Neural progenitor cell (in vitro differentiated cells): ENCODE data around the gene AKR7A3. TPM values are rescaled to one million over a fixed set of nuclear protein-coding genes. Genes with fewer than 3 reads are reported as not detected.

Source experiments
- DNase-seq: peaks from one replicate; pipeline ENCODE4 v3.0.0-alpha.2; 2016; ENCODE audit warnings: low spot score
- H2AFZ ChIP-seq: fragments of 200-600 bp; sonication (generic); replicated peaks from 2 replicates; pipeline ENCODE4 v1.6.1; 2016; ENCODE audit warnings: antibody characterized with exemption
- H3F3A ChIP-seq: fragments of 200-600 bp; sonication (generic); 2 replicates; pipeline ENCODE4 v1.6.1; 2016; ENCODE audit warnings: antibody characterized with exemption, low read depth
- H3K27ac ChIP-seq: fragments of 200-600 bp; sonication (generic); 2 replicates; pipeline ENCODE4 v1.5.1; 2016; ENCODE audit warnings: mild to moderate bottlenecking
- H3K27me3 ChIP-seq: fragments of 200-600 bp; sonication (generic); 2 replicates; pipeline ENCODE4 v1.6.1; 2016; ENCODE audit warnings: mild to moderate bottlenecking, moderate library complexity
- H3K36me3 ChIP-seq: fragments of 200-600 bp; sonication (generic); 2 replicates; pipeline ENCODE4 v1.5.1; 2016
- H3K4me1 ChIP-seq: fragments of 200-600 bp; sonication (generic); 2 replicates; pipeline ENCODE4 v1.6.1; 2016; ENCODE audit warnings: mixed run types
- H3K4me2 ChIP-seq: fragments of 200-600 bp; sonication (generic); 2 replicates; pipeline ENCODE4 v1.6.1; 2016
- H3K4me3 ChIP-seq: fragments of 200-600 bp; sonication (generic); 2 replicates; pipeline ENCODE4 v1.5.1; 2016
- H3K79me2 ChIP-seq: fragments of 200-600 bp; sonication (generic); 2 replicates; pipeline ENCODE4 v1.6.1; 2016; ENCODE audit warnings: low read depth
- H3K9ac ChIP-seq: fragments of 200-600 bp; sonication (generic); 2 replicates; pipeline ENCODE4 v1.6.1; 2016
- H3K9me3 ChIP-seq: fragments of 200-600 bp; sonication (generic); 2 replicates; pipeline ENCODE4 v1.5.1; 2016; ENCODE audit warnings: low read depth
- H4K20me1 ChIP-seq: fragments of 200-600 bp; sonication (generic); 2 replicates; pipeline ENCODE4 v1.6.1; 2016; ENCODE audit warnings: low read depth
- H3K27ac Mint-ChIP-seq: 3 replicates; pipeline ENCODE4 v1.8.0; 2021; ENCODE audit warnings: mixed read lengths
- H3K27me3 Mint-ChIP-seq: 2 replicates; pipeline ENCODE4 v1.8.0; 2022; ENCODE audit warnings: low read depth, mild to moderate bottlenecking, inconsistent platforms, moderate library complexity, mixed read lengths; ENCODE audit not compliant: insufficient read depth
- H3K36me3 Mint-ChIP-seq: 3 replicates; pipeline ENCODE4 v1.8.0; 2021; ENCODE audit warnings: mixed read lengths
- H3K4me1 Mint-ChIP-seq: 3 replicates; pipeline ENCODE4 v1.8.0; 2021; ENCODE audit warnings: mixed read lengths
- H3K4me3 Mint-ChIP-seq: 3 replicates; pipeline ENCODE4 v1.8.0; 2021; ENCODE audit warnings: mild to moderate bottlenecking, moderate library complexity, mixed read lengths
- H3K9me3 Mint-ChIP-seq: 3 replicates; pipeline ENCODE4 v1.8.0; 2020; ENCODE audit warnings: mixed read lengths
- EZH2 ChIP-seq: fragments of 200-600 bp; sonication (generic); IDR thresholded peaks from 2 replicates; pipeline ENCODE4 v1.6.1; 2017; ENCODE audit warnings: antibody characterized with exemption, mild to moderate bottlenecking, moderate library complexity
- EZH2phosphoT487 ChIP-seq: fragments of 200-600 bp; sonication (generic); IDR thresholded peaks from 2 replicates; pipeline ENCODE4 v1.6.1; 2017; ENCODE audit warnings: antibody characterized with exemption
- total RNA-seq: library from RNA; depleted of rRNA; stranded (reverse); fragments of >200 nt; gene quantifications from 2 replicates; pipeline ENCODE4 v1.2.3, GENCODE V29; 2015; ENCODE audit warnings: low replicate concordance
- TF ChIP-seq, protein P1 (sequence below): fragments of 200-600 bp; sonication (generic); IDR thresholded peaks from 2 replicates; pipeline ENCODE4 v1.5.1; 2017; ENCODE audit warnings: antibody characterized with exemption, mild to moderate bottlenecking

Gene AKR7A3
- total RNA-seq, 1 donor from 2014 or later = not detected

DNA sequence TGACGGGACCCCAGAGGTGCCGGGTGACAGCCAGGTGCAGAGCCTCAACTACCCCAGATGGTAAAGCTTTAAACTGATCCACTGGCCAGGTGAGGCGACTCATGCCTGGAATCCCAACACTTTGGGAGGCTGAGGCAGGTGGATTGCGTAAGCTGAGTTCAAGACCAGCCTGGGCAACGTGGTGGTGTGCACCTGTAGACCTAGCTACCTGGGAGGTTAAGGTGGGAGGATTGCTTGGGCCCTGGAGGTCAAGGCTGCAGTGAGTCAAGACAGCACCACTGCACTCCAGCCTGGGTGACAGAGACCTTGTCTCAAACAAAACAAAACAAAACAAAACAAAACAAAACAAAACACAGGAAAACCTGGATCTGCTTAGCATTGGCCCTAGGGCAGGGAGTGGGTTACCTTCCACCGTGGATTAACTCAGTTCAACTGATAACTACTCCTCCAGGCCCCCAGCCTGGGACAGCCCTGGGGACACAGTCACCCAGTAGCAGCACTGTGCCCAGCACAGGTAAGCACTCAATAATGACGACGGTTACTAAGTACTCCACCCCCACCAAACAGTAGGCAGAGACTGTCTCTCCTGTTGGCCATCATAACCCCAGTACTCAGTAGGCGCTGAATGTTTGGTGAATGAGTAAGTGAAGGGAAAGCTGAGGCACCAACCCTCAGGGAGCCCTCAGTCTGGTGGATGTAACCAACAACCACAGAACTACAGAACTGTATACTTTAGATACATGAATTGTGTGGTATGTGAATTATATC, 45.2 kb upstream of the AKR7A3 start:
- Mint-ChIP-seq H3K27me3 (peaks cover 2% of the 10 kb centered on the region), H3K4me1 (peaks cover 6% of the 10 kb centered on the region), H3K4me3 (peak overlapping the region; percentile 55), H3K36me3 (no peaks in the 10 kb centered on the region), H3K9me3 (no peaks in the 10 kb centered on the region), H3K27ac (no peak overlapping the region)
- Histone ChIP-seq H3K79me2 (no peaks in the 10 kb centered on the region), H2AFZ (no peak overlapping the region), H3K36me3 (no peaks in the 10 kb centered on the region), H4K20me1 (no peaks in the 10 kb centered on the region), H3F3A (no peaks in the 10 kb centered on the region), H3K4me2 (no peak overlapping the region), H3K4me1 (peaks cover 3% of the 10 kb centered on the region), H3K9me3 (no peaks in the 10 kb centered on the region), H3K27ac (no peak overlapping the region), H3K27me3 (no peaks in the 10 kb centered on the region), H3K9ac (no peak overlapping the region), H3K4me3 (no peak overlapping the region)
- no peak for DNase-seq
- TF ChIP-seq, protein P1, sequence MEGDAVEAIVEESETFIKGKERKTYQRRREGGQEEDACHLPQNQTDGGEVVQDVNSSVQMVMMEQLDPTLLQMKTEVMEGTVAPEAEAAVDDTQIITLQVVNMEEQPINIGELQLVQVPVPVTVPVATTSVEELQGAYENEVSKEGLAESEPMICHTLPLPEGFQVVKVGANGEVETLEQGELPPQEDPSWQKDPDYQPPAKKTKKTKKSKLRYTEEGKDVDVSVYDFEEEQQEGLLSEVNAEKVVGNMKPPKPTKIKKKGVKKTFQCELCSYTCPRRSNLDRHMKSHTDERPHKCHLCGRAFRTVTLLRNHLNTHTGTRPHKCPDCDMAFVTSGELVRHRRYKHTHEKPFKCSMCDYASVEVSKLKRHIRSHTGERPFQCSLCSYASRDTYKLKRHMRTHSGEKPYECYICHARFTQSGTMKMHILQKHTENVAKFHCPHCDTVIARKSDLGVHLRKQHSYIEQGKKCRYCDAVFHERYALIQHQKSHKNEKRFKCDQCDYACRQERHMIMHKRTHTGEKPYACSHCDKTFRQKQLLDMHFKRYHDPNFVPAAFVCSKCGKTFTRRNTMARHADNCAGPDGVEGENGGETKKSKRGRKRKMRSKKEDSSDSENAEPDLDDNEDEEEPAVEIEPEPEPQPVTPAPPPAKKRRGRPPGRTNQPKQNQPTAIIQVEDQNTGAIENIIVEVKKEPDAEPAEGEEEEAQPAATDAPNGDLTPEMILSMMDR = no peak
- TF ChIP-seq EZH2 = no peak
- no peak for TF ChIP-seq EZH2phosphoT487

DNA sequence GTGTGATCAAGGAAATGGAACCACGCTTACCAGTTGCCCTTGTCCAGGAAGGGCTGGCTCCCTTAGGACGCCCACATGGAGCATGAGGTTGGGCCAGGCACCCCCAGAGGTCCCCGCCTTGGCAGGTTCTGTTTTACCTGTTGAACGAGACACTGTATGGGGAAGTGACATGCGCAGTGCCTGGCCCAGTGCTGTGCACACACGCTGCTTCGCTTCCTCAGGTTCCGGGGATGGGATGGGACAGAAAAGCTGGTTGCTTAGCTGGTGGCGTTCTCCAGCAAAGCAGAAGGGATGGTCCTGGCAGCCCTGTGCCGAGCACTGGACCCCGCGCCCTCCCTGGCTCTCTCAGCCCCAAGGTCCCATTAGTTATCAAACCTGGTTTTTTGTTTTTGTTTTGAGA, 44.3 kb upstream of the AKR7A3 start:
- no peak overlapping the region for H3K27ac ChIP-seq
- H3K79me2 ChIP-seq = no peaks in the 10 kb centered on the region
- H3K4me1 ChIP-seq = no peaks in the 10 kb centered on the region
- no peak overlapping the region for H2AFZ ChIP-seq
- H3K4me2 ChIP-seq = no peak overlapping the region
- no peaks in the 10 kb centered on the region for H3K36me3 Mint-ChIP-seq
- H3K27me3 Mint-ChIP-seq = no peaks in the 10 kb centered on the region
- no peak overlapping the region for H3K27ac Mint-ChIP-seq
- H3K9me3 ChIP-seq = no peaks in the 10 kb centered on the region
- no peak for DNase-seq
- no peaks in the 10 kb centered on the region for H3K27me3 ChIP-seq
- no peaks in the 10 kb centered on the region for H3K9me3 Mint-ChIP-seq
- no peaks in the 10 kb centered on the region for H3K4me1 Mint-ChIP-seq
- no peak overlapping the region for H3K4me3 ChIP-seq
- no peaks in the 10 kb centered on the region for H4K20me1 ChIP-seq
- H3K9ac ChIP-seq = no peak overlapping the region
- TF ChIP-seq EZH2 (no peak), EZH2phosphoT487 (no peak)
- TF ChIP-seq, protein P1 = no peak
- H3K36me3 ChIP-seq = no peaks in the 10 kb centered on the region
- H3K4me3 Mint-ChIP-seq = no peak overlapping the region
- no peaks in the 10 kb centered on the region for H3F3A ChIP-seq

DNA sequence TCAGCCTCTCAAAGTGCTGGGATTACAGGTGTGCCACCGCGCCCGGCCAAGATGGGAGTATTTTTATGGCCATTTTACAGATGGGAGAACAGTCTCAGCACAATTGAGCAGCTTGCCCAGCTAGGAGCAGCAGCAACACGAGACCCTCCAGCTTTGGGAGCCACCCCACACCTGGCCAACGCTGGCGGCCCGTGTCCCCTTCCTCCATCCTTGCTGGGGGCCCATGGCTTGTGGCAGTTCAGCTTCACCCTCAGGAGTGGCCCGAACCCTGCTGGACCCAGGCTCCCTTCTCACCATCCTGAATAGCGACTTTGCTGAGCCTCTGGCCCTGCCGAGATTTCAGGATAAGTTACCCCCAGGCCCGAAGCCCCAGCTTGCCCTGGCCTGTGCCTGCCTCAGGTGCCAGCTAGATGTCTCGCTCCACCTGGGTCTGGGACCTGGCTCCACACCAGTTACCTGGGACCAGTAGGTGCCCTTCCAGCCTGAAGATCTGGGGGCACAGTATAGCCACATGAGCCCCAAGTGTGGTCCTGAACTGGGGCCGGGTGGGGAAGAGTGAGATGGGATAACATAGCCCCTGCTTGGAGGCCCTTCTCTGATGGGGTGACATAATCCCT, 42.8 kb upstream of the AKR7A3 start:
- H3K27ac ChIP-seq = no peak overlapping the region
- no peaks in the 10 kb centered on the region for H3K9me3 ChIP-seq
- H3K27me3 Mint-ChIP-seq = no peaks in the 10 kb centered on the region
- H3K79me2 ChIP-seq = no peaks in the 10 kb centered on the region
- no peaks in the 10 kb centered on the region for H3F3A ChIP-seq
- TF ChIP-seq, protein P1 = no peak
- TF ChIP-seq EZH2 = no peak
- TF ChIP-seq EZH2phosphoT487 = no peak
- peaks cover 3% of the 10 kb centered on the region for H3K36me3 Mint-ChIP-seq
- no peak overlapping the region for H3K27ac Mint-ChIP-seq
- no peaks in the 10 kb centered on the region for H3K9me3 Mint-ChIP-seq
- H2AFZ ChIP-seq = no peak overlapping the region
- H3K4me2 ChIP-seq = no peak overlapping the region
- no peak overlapping the region for H3K9ac ChIP-seq
- no peak overlapping the region for H3K4me3 ChIP-seq
- no peaks in the 10 kb centered on the region for H3K27me3 ChIP-seq
- no peaks in the 10 kb centered on the region for H4K20me1 ChIP-seq
- DNase-seq = no peak
- H3K4me3 Mint-ChIP-seq = no peak overlapping the region
- no peaks in the 10 kb centered on the region for H3K36me3 ChIP-seq
- H3K4me1 ChIP-seq = no peaks in the 10 kb centered on the region
- H3K4me1 Mint-ChIP-seq = no peaks in the 10 kb centered on the region
